GM19463 (cell line): ENCODE measurements around the gene RNASE8.

Source experiments
- ATAC-seq: cut with Tn5 transposase; IDR thresholded peaks from one replicate; pipeline ENCODE4 v1.9.1; 2021; ENCODE audit warnings: mild to moderate bottlenecking, moderate library complexity; ENCODE audit not compliant: unreplicated experiment

The RNASE8 gene

GRCh38 chr14:21103411-21103709, 45.7 kb downstream of the RNASE8 start:
- no peak for ATAC-seq

GRCh38 chr14:21103710-21104447, 46.3 kb downstream of the RNASE8 start:
- peak; percentile 86 for ATAC-seq

GRCh38 chr14:21104448-21105060, 46.9 kb downstream of the RNASE8 start:
- peak; percentile 33 for ATAC-seq

GRCh38 chr14:21105095-21105494, 47.5 kb downstream of the RNASE8 start:
- ATAC-seq, result no peak

- no peak for ATAC-seq
Measured at GRCh38 chr14:21106176-21106497, 48.5 kb downstream of the RNASE8 start.

- no peak for ATAC-seq
Measured at GRCh38 chr14:21106498-21107282, 49.1 kb downstream of the RNASE8 start.

GRCh38 chr14:21107283-21107800, 49.7 kb downstream of the RNASE8 start:
- ATAC-seq, result no peak
